ENCODE results near the gene EML6.

GRCh38 chr2:54801352-54801751 lies 77.9 kb downstream of the EML6 start:
- TF ChIP-seq, protein P1, sequence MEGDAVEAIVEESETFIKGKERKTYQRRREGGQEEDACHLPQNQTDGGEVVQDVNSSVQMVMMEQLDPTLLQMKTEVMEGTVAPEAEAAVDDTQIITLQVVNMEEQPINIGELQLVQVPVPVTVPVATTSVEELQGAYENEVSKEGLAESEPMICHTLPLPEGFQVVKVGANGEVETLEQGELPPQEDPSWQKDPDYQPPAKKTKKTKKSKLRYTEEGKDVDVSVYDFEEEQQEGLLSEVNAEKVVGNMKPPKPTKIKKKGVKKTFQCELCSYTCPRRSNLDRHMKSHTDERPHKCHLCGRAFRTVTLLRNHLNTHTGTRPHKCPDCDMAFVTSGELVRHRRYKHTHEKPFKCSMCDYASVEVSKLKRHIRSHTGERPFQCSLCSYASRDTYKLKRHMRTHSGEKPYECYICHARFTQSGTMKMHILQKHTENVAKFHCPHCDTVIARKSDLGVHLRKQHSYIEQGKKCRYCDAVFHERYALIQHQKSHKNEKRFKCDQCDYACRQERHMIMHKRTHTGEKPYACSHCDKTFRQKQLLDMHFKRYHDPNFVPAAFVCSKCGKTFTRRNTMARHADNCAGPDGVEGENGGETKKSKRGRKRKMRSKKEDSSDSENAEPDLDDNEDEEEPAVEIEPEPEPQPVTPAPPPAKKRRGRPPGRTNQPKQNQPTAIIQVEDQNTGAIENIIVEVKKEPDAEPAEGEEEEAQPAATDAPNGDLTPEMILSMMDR (IDR thresholded peaks at IDR 0.05; ENCODE audit: low read depth, low read length) = no peak
- TF ChIP-seq EZH2phosphoT487 (IDR thresholded peaks at IDR 0.05; ENCODE audit: low read depth) = no peak
